GM12874 (cell line): Measurements from ENCODE around the gene ADCY5.

Source experiments
- CTCF ChIP-seq: IDR thresholded peaks from 2 replicates; pipeline ENCODE4 v1.5.1; 2011; ENCODE audit warnings: low read depth, mild to moderate bottlenecking, control low read depth, low read length, moderate library complexity; ENCODE audit not compliant: insufficient read depth

Gene ADCY5

GRCh38 chr3:123419850-123420297 is 29.0 kb downstream of the ADCY5 start:
- no peak for TF ChIP-seq CTCF

- no peak for TF ChIP-seq CTCF
Observed at GRCh38 chr3:123419181-123419849, 29.6 kb downstream of the ADCY5 start.

GRCh38 chr3:123416647-123417046 is 32.2 kb downstream of the ADCY5 start:
- TF ChIP-seq CTCF, result no peak

GRCh38 chr3:123416173-123416572 is 32.7 kb downstream of the ADCY5 start:
- TF ChIP-seq CTCF, result no peak

GRCh38 chr3:123414973-123415775 is 33.7 kb downstream of the ADCY5 start:
- no peak for TF ChIP-seq CTCF

GRCh38 chr3:123412811-123413604 is 35.9 kb downstream of the ADCY5 start:
- TF ChIP-seq CTCF, result no peak

- TF ChIP-seq CTCF, result no peak
Observed at GRCh38 chr3:123412076-123412475, 36.8 kb downstream of the ADCY5 start.
